Esophagus muscularis mucosa (tissue), 3 donors: ENCODE data around the gene SPSB4.

ENCODE experiments used
- POLR2A ChIP-seq: fragments of 450-650 bp; IDR thresholded peaks from one replicate; pipeline ENCODE4 v1.6.1; 2017; ENCODE audit warnings: antibody characterized with exemption, moderate library complexity, mild to moderate bottlenecking, low read depth
- POLR2AphosphoS5 ChIP-seq, 2 donors: sonication (generic); formaldehyde crosslinking; IDR thresholded peaks; one replicate each; pipeline ENCODE4 v1.6.1; 2017; ENCODE audit warnings: antibody characterized with exemption in 2 of 2
- TF ChIP-seq, protein P1 (sequence below), 3 experiments: fragments of 200-600 bp in 2 of 3; fragments of 450-650 bp in 1 of 3; sonication (generic) in 2 of 3; IDR thresholded peaks; one replicate each; pipeline ENCODE4 v1.5.1; 2017 to 2019; ENCODE audit warnings: antibody characterized with exemption in 3 of 3, mild to moderate bottlenecking in 2 of 3, moderate library complexity in 1 of 3

- TF ChIP-seq, protein P1, sequence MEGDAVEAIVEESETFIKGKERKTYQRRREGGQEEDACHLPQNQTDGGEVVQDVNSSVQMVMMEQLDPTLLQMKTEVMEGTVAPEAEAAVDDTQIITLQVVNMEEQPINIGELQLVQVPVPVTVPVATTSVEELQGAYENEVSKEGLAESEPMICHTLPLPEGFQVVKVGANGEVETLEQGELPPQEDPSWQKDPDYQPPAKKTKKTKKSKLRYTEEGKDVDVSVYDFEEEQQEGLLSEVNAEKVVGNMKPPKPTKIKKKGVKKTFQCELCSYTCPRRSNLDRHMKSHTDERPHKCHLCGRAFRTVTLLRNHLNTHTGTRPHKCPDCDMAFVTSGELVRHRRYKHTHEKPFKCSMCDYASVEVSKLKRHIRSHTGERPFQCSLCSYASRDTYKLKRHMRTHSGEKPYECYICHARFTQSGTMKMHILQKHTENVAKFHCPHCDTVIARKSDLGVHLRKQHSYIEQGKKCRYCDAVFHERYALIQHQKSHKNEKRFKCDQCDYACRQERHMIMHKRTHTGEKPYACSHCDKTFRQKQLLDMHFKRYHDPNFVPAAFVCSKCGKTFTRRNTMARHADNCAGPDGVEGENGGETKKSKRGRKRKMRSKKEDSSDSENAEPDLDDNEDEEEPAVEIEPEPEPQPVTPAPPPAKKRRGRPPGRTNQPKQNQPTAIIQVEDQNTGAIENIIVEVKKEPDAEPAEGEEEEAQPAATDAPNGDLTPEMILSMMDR (IDR thresholded peaks at IDR 0.05) = no peak
- no peak for TF ChIP-seq POLR2AphosphoS5 (IDR thresholded peaks at IDR 0.05)
- no peak for TF ChIP-seq POLR2A
Observed at GRCh38 chr3:141051443-141052200, 475 bp downstream of the SPSB4 start.
